Measurements from ENCODE around the gene ACKR3.

The ACKR3 gene

DNA sequence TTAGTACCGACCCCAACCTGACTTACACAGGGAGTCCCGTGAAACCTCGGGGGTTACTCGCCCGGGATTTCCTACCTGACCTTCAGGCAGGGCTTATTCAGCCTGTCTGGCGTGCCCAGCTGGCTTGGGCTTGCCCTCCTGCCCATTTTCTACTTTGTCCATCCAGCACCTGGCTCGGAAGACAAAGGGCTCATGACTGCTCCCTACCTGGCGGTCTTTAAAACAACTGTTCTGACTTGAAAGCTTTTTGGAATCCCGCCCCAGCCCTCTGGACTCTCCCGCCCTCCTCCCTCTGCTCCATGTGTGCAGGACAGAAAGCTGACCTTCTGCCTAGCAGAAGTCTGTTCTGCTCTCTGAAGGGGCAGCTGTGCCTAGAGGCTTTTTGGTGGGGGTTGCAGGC lies 43.1 kb downstream of the ACKR3 start:
- no peak for DNase-seq (ENCODE audit: low spot score)

DNA sequence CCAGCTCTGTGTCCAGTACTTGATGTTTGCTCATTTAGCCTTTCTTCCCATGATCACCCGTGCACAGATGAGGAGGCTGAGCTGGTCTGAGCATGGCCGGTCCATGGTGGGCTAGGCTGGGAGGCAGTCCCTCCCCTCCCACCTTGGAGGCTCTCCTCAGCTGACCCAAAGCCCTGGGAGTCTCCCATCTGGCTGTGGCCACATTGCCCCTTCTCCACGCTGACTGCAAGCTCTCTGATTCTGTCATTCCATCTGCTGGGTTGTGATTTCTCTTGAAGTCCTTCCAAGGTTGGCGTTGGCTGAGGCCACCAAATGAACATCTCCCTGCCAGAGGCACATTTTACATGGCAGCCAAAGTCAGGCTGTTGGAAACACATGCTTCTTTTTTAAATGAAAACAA lies 44.0 kb downstream of the ACKR3 start:
- no peak for DNase-seq (ENCODE audit: low spot score)

DNA sequence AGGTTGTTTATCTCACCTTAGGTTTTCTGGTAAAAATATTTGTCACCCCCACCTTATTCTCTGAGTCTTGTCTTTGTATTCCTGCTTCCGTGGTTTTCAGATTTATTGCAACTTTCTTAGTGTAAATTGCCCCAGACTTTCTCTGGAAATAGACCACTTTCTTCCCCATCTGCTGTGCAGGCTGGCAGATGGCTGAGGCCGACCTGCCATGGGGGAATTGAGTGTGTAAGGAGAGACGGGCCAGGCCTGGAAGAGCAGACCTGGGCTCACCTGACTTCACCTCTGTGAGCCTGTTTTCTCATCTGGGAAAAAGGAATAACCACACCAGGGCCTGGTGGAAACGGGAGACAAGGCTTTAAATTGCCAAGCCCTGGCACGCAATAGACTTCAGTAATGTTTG lies 44.9 kb downstream of the ACKR3 start:
- no peak for DNase-seq (ENCODE audit: low spot score)

DNA sequence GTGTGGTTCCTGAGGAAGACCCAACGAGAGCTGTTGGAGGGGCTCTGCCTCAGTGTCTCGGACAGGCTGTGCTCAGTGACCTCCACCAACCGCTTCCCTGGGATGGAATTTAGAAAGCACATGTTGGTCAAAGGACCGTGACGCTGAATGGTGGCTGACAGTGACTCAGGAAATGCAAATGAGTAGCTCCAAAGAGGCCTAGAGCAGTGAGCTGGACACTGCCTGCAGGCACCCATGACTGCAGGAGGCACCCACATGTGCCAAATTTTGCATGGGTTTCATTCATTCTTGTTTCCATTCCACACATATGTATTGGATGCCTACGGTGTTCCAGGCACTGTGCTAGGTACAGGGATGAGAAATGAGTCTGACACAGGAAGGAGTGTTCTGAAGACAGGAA lies 46.4 kb downstream of the ACKR3 start:
- DNase-seq (ENCODE audit: low spot score), result no peak

DNA sequence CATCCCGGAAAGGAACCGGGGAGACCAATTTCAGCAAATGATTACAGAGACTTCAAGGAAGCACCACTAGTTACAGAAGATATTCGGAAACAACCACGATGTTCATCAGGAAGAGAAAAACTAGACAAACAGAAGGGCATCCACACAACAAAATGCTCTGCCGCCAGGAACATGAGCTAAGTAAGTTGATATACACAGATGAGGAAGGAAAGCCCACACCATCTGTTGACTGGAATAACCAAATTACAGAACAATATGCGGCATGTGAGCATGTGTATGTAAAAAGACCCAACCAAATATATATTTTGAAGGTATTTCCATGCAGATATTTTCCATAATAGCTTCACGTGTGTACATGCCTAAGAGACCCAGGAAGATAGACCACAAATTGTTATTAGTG lies 47.0 kb downstream of the ACKR3 start:
- DNase-seq (ENCODE audit: low spot score), result no peak

DNA sequence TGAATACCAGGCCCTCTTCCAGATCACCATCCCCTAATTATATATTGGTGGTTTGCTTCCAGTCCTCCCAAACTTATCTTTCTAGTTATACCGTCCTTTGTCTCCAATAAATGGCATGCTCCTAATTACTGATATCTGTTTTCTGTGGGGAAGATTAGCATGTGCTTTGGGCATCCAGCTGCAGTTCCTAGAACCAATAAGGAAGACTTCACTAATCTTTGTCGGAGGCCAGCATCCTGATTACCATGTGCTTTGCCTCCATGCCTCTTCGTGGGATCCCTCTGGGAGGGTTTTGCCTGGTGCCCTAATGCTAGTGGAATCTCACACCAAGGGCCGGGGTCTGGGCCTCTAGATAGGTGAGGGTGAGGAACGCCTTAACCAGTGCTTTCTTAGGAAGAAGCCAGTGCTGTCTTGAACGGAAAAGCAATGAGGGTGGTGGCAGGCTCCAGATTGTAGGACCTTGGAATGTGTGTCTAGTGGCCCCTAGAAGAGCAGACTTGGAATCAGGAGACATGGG lies 47.7 kb downstream of the ACKR3 start:
- no peak for DNase-seq (ENCODE audit: low spot score)

DNA sequence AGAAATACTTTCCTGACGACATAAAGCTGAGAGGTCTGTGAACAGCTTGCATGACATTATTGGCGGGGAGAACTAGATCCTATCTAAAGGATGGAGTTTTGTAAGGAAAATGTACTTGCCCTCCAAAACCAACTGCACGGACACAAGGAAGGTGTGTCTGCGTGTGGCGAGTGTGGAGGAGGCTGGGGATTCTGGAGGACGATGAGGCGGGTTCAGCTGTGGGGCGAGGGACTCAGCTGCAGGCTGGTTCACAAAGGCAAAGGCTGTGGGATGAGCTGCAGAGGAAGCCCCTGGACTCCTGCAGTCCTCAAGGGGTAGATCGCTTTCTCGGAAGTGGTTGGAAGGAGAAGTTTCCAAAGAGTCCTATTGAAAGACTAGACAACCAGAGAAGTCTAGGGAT lies 48.2 kb downstream of the ACKR3 start:
- no peak for DNase-seq (ENCODE audit: low spot score)

DNA sequence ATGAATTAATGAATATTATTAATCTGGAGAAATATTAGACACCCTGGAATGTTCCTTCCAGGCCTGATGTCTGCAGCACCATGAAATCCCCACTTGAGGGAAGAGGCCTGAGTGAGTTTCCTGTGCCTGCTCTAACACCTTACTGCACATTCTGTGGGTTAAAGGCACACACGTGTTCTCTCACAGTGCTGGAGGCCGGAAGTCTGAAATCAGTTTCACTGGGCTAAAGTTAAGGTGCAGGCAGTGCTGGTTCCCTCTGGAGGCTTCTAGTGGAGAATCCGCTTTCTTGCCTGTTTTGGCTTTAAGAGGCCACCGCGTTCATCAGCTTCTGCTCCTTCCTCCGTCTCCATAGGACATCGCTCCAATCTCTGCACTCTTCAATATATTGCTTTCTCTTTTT lies 48.7 kb downstream of the ACKR3 start:
- no peak for DNase-seq (ENCODE audit: low spot score)

DNA sequence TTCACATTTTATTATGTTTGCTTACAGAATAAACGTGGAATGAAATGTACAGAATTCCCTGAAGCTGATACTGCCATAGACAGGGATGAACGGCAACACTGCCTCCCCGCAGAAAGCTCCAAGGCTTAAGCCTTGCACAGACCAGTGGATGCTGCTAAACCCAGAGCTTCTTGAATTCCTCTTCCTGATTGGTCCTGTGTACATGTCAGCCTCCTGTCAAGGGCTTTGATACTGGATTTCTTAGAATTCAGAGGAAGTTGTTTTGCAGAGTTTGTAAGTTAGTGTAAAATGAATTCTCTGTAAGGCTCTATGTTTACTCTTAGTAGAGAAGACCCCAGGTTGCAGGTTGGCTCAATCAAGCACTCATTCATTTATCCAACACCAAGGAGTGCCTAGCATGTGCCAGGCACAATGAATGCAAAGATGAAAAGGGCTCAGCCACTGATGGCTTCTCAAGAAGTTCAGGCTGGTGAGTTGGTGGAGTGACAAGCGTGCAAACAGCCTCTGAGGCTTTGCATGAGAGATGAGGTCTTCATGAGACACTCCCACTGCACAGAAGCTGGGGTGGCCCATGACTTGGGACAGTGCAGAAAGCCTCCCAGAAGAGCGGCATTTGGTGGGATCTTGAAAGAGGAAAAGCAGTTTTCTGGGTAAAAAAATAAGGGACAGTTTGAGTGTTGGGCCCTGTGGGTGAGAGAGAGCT lies 50.4 kb downstream of the ACKR3 start:
- DNase-seq (ENCODE audit: low spot score), result no peak

DNA sequence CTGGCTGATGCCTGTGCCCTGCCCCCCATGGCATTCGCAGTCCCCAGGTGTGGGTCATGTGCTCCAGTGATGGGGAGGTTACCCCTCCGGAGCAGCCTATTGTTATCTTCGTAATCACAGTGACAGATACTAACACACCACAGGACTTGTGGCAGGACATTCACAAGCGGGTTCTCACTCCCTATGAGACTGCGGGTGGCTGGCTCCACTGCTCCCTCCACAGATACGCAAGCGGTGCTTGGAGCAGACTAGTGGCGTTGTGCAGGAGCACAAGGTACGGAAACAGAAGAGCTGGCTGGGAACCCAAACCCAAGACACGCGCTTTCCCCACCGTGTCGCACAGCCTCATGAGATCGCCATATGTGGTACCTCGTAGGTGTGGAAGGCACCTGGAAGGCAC lies 52.2 kb downstream of the ACKR3 start:
- DNase-seq (ENCODE audit: low spot score), result no peak

DNA sequence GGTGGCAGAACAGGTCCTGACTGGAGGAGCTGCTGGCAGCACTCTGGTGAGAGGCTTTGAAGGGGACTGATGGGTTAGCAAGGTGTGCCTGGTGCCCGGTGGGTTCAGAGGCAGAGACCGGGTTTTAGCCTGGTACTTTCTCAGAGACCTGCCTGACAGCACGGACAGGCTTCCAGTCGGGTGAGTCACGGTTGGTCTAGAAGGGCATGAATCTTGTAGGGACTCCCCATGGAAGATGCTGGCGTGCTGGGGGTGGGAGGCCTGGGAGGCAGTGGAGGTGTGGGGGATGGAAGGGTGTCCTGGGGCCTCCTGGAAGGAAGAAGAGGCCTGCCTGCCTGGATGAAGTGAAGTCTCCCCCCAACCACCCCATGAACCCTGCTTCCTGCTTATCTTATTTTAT lies 52.6 kb downstream of the ACKR3 start:
- no peak for DNase-seq (ENCODE audit: low spot score)

DNA sequence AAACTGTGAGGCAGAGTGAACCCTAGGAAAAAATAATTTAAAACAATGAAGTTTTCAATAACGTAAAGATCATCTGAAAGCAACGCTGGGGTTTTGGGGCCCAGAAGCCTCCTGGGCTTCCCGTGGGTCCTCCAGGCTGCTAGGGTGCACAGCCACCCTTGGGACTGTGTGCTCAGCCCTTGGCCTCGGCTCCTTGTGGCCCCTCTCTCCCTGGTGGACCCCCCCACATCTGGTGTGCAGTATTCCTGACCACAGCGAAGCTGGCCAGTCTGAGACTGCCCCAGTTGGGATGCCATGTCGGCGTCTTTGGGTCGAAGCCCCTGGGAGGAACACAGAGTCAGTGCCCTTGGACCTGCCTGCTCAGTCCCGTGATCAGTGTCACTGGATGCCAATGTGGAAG lies 53.0 kb downstream of the ACKR3 start:
- no peak for DNase-seq (ENCODE audit: low spot score)

DNA sequence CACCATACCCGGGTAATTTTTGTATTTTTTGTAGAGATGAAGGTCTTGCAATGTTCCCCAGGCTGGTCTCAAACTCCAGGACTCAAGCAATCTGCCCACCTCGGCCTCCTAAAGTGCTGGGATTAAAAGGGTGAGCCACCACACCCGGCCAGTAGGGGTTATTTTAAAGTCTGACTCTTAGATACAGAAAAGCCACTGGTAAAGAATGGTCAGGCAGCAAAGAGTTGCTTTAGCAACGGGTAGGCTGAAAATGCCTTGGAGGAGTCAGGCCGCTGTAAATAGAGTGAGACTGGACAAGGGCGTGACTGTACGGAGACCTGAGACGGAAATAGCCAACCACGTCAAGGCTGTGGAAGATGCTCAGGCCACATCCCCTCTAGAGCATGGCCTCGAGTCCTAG lies 54.2 kb downstream of the ACKR3 start:
- DNase-seq (ENCODE audit: low spot score), result no peak

DNA sequence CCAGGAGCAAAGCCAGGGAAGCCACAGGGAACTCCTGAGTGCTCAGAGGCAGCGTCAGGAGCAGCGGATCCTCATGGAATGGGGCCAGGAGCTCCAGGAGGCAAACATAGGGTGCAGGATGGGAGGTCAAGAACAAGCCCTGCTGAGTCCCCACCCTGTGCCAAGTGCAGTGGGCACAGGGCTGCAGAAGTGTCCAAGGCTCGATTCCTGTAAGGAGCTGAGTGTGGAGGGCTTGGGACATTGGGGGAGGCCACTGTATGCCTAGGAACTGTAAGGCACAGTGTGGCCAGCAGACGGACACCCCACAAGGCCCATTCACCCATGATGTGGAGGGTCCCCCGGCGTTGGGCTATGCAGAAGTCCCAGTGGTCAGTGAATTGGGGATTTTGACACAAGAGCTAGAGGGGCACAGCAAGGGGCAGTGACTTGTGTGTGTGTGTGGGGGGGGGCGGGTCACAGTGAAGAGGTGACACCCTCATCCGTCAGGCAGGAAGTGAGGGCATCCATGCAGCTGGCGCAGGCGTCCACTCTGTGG lies 55.6 kb downstream of the ACKR3 start:
- DNase-seq (ENCODE audit: low spot score), result no peak

DNA sequence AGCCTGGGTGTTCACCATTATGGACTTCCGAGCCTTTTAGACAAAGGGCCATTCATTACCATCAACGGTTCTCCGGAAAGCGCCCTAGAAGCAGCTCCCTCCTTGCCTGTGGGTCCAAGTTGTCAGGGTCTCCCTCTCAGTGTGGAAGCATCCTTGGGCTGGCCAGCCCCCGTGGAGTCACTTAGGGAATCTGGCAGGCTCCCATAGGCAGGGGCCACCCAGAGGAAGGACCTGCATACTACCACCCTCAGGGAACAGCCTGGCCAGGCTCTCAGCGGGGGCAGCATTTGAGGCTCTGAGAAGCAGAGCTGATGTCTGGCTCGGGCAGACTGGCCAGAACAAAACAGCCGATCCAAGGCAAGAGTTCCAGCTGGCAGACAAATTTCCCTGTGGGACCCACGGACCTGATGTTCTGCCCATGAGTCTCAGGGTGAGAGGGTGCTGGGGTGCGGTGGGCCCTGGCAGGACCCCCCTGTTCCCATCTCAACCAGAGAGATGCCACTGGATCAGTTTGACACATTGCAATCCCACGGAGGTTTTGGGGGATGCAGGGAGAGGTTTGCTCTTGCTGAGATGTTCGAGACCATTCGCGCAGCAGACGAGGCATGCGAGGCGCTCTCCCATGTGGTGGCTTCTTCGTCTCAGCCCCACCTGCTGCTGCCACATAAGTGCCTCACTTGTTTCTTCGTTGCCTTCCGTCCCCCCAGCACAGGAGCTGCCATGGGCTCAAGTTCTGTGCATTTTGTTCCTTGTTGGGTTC lies 56.9 kb downstream of the ACKR3 start:
- no peak for DNase-seq (ENCODE audit: low spot score)

DNA sequence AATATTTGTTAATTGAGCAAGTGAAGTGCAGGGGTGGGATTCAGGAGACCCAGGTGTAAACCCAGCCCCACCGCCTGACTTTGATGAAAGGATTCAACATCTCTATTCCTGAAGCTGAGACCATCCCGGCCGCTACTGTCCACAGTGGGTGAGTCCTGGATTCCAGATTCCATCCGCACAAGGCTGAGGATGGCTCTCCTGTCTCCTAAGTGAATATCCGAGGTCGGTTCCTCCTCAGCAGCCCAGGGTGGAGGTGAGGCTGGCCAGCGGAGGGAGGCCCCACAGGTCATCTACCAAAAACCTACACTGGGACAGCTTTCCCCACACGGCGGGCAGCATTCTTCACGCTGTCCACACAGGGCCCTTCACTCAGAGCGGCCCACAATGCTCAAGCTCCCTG lies 57.6 kb downstream of the ACKR3 start:
- DNase-seq (ENCODE audit: low spot score), result no peak

DNA sequence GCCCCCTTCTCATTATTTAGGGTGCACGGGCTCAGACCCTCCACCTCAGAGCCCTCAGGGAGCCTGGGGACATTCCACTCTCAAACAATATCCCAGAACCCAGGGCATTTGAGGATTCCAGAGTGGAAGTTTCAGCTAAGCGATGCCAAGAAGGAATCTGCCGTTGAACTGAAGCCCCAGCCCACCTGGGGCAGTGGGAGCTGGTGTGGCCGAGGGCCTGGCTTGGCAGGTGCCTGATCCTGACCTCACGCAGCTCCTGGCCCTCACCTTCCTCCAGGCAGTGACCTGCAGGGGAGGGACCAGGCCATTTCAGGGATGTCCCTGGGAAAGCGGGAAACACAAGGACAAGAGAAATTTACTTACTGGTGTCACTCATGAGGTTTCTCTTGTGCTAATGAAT lies 58.2 kb downstream of the ACKR3 start:
- no peak for DNase-seq (ENCODE audit: low spot score)

DNA sequence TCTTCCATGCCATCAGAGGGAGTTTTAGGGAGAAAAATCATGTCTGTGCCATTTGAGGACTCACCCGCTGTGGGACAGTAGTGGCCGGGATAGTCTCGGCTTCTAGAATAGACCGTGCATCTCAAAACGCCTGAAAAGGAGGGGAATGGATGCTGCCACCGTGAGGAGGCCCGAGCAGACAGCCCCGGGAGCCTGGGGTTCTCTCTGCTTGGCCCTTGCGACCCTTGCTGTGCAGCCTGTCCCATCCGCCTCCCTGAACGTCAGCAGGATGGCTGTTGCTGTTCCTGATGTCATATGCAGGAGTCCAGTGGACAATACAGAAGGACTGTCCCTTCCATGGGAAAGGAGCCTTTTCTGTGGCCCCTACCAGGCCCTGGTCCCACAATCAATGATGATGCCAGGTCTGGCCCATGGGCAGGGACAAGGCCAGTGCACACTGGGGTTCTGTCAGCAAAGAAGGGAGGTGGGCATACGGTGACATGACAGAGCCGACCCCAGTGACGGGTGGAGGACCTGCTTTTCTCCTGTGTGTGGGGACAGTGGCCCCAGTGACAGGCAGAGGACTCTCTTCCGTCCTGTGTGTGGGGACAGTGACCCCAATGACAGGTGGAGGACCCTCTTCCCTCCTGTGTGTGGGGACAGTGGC lies 58.8 kb downstream of the ACKR3 start:
- no peak for DNase-seq (ENCODE audit: low spot score)

DNA sequence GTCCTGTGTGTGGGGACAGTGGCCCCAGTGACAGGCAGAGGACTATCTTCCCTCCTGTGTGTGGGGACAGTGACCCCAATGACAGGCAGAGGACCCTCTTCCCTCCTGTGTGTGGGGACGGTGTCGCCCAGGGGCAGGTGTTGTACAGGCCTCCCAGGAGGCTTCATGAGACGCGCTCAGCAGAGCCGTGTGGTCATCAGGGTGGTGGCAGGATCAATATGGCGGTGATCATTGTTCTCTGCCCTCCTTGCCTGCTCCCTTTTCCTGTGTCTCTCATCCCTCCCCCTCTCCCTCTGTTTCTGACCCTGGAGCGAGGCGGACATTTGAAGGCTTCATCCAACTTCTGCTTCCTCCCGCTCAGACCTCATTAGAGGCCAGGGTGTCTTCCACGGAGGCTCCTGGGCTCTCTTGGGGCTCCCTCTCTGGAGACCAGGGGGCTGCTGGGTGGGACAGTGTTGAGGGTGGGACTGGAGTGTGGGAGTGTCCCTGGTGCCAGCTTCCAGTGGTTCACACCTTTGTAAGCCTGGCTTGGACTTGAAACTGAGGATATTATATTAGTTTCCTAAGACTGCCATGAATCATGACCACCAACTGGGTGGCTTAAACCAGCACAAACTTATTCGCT lies 59.5 kb downstream of the ACKR3 start:
- DNase-seq (ENCODE audit: low spot score), result no peak

DNA sequence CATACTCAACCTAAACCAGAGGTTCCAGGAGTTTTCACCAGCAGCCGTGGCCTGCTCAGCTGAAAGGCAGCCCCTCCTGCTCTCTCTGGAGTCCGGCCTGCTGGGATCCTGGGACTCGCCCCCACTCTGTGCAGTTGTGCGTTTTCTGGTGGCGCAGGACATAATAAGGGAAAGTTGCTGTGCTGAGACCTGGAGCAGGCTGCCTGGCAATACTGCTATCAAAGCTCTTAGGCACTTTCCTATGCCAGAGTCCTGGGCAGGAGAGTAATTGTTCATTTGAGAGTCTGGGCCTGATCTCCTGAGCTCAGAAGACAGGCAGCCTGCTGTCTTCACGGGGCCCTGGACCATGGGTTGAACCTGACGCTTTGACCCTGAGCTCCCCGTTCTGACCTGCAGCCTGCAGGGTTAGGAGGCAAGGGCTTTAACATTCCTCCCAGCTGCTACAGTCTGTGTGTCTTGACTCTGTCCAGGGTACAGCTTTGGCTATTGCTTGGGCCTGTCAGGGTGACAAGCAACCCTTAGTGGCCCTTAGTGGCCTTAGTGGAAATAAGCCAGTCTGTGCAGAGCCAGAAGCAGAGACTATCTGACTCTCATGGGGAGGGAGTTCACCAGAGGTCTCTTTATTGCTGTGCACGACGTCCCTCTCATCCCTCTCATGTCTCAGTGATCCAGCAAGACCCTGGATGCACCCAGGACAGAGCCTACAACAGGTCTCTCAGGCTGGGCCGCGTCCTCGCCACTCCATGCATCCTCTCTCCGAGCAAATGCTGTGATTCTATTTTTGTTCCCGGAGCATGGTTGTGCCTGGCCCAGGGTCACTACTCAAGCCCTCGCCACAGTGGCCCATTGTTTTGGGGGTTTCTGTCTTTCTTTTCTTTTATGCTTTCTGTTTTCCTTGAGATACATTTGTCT lies 60.6 kb downstream of the ACKR3 start:
- no peak for DNase-seq (ENCODE audit: low spot score)

DNA sequence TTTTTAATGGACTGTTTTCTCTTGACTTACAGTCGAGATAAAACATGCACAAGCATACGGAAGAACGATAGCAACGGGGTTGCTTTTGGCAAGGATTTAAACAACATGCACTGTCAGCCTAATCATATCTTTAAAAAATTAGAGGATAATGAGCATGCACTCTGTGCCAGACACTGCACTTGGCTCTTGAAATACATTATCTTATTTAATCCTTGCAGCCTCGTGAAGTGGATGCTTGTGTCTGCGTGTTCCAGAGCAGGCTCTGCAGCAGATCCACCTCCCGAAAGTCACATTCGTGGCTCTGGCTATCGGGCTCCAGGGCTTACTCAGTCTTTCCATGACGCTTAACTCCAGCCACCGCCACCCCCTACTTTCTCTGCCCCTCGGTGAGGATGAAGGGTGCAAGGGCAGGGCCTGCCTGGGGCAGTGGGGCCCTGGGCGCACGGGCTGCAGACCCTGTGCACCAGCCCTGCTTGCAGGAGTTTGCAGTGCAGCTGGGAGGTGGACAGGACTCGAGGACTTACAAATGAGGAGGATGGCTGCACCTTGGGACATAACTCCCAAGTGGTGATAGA lies 61.7 kb downstream of the ACKR3 start:
- DNase-seq (ENCODE audit: low spot score), result peak; percentile 44
